ENCODE data around the gene DMRTC2. TPM values are rescaled to one million over a fixed set of nuclear protein-coding genes. Genes with fewer than 3 reads are reported as not detected.

Gene DMRTC2
- total RNA-seq, 1 experiment from 2014 or later = not detected

DNA sequence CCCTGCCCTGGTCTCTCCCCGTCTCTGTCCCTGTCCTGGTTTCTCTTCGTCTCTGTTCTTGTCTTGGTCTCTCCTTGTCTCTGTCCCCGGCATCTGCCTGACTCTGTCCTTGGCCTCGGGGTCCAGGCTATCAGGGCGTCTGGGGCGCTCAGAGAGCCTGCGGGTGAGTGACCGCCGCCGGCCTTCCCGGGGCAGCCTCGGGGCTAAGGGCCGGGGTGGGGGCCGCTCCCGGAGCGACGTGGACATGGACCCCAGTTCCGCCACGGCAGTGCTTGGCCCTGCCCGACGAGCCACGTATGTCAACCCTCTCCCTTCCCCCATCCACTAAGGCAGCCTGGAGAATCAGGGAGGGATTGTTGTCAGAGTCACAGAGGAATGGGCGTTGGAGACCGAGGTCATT lies 53.0 kb downstream of the DMRTC2 start:
- Histone ChIP-seq H3K27ac (ENCODE audit: low read length) (no peak overlapping the region), H3K27me3 (ENCODE audit: control insufficient read depth, insufficient read depth, low read length) (no peaks in the 10 kb centered on the region), H3K9me3 (ENCODE audit: control insufficient read depth, insufficient read depth, low read depth, low read length) (no peaks in the 10 kb centered on the region), H3K36me3 (ENCODE audit: control insufficient read depth, insufficient read depth, low read length) (no peaks in the 10 kb centered on the region; the same call in 1 of the 2 replicates), H3K4me1 (ENCODE audit: control insufficient read depth, insufficient read depth, low read length) (no peaks in the 10 kb centered on the region; the same call in 1 of the 2 replicates), H3K4me3 (ENCODE audit: low read depth in 2 of 2, low read length in 2 of 2) (no peak overlapping the region)
- TSS peak; percentile 70 for BruUV-seq (replicated peaks)
- intact Hi-C loops (cut with micrococcal nuclease; ENCODE audit: unreplicated experiment) = no loop called here
- CTCF ChIA-PET = no interaction called here
- in situ Hi-C loops (cut with HindIII; ENCODE audit: low pct_unique_long_range_greater_than_20kb, low sequenced_read_pairs) = no loop called here
- ATAC-seq (no peak), DNase-seq (ENCODE audit: low read depth, low spot score) (no peak)
- POLR2A ChIA-PET = no interaction called here
- TF ChIP-seq POLR2AphosphoS5 (IDR thresholded peaks at IDR 0.05; ENCODE audit: low read depth, low read length) (no peak), TCF7L2 (IDR thresholded peaks at IDR 0.05; ENCODE audit: low read depth, low read length) (no peak)
- TF ChIP-seq, protein P1, sequence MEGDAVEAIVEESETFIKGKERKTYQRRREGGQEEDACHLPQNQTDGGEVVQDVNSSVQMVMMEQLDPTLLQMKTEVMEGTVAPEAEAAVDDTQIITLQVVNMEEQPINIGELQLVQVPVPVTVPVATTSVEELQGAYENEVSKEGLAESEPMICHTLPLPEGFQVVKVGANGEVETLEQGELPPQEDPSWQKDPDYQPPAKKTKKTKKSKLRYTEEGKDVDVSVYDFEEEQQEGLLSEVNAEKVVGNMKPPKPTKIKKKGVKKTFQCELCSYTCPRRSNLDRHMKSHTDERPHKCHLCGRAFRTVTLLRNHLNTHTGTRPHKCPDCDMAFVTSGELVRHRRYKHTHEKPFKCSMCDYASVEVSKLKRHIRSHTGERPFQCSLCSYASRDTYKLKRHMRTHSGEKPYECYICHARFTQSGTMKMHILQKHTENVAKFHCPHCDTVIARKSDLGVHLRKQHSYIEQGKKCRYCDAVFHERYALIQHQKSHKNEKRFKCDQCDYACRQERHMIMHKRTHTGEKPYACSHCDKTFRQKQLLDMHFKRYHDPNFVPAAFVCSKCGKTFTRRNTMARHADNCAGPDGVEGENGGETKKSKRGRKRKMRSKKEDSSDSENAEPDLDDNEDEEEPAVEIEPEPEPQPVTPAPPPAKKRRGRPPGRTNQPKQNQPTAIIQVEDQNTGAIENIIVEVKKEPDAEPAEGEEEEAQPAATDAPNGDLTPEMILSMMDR (IDR thresholded peaks at IDR 0.05) = no peak

DNA sequence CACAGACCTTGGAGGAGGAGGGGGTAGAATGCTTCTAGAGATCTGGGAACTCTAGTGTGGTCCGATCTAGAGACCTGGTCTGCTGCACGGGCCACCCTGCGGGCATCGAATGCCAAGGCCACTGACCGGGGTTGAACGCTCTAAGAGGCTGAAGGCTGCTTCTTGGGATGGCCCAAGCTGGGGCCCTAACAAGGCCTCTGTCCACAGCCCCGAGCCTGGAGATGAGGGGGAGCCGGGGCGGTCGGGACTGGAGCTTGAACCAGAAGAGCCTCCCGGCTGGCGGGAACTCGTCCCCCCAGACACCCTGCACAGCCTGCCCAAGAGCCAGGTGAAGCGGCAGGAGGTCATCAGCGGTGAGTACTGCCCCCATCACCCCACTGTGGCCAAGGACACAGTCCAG lies 53.4 kb downstream of the DMRTC2 start:
- no TSS peak for BruUV-seq (replicated peaks)
- H3K4me3 ChIP-seq (ENCODE audit: low read depth in 2 of 2, low read length in 2 of 2) = no peak overlapping the region
- ChIA-PET CTCF (no interaction called here), POLR2A (no interaction called here)
- H3K4me1 ChIP-seq (ENCODE audit: control insufficient read depth, insufficient read depth, low read length) = no peaks in the 10 kb centered on the region; the same call in 1 of the 2 replicates
- ATAC-seq (no peak), DNase-seq (ENCODE audit: low read depth, low spot score) (no peak)
- in situ Hi-C loops (cut with HindIII; ENCODE audit: low pct_unique_long_range_greater_than_20kb, low sequenced_read_pairs) (no loop called here), intact Hi-C loops (cut with micrococcal nuclease; ENCODE audit: unreplicated experiment) (no loop called here)
- H3K36me3 ChIP-seq (ENCODE audit: control insufficient read depth, insufficient read depth, low read length) = no peaks in the 10 kb centered on the region; the same call in 1 of the 2 replicates
- H3K27ac ChIP-seq (ENCODE audit: low read length) = no peak overlapping the region
- TF ChIP-seq SIN3A (IDR thresholded peaks at IDR 0.05; ENCODE audit: borderline replicate concordance, insufficient read depth, low read depth, low read length) (no peak), TCF7L2 (IDR thresholded peaks at IDR 0.05; ENCODE audit: low read depth, low read length) (no peak), POLR2AphosphoS5 (IDR thresholded peaks at IDR 0.05; ENCODE audit: low read depth, low read length) (no peak)
- TF ChIP-seq, protein P1 (IDR thresholded peaks at IDR 0.05) = no peak
- TF ChIP-seq, protein P2, sequence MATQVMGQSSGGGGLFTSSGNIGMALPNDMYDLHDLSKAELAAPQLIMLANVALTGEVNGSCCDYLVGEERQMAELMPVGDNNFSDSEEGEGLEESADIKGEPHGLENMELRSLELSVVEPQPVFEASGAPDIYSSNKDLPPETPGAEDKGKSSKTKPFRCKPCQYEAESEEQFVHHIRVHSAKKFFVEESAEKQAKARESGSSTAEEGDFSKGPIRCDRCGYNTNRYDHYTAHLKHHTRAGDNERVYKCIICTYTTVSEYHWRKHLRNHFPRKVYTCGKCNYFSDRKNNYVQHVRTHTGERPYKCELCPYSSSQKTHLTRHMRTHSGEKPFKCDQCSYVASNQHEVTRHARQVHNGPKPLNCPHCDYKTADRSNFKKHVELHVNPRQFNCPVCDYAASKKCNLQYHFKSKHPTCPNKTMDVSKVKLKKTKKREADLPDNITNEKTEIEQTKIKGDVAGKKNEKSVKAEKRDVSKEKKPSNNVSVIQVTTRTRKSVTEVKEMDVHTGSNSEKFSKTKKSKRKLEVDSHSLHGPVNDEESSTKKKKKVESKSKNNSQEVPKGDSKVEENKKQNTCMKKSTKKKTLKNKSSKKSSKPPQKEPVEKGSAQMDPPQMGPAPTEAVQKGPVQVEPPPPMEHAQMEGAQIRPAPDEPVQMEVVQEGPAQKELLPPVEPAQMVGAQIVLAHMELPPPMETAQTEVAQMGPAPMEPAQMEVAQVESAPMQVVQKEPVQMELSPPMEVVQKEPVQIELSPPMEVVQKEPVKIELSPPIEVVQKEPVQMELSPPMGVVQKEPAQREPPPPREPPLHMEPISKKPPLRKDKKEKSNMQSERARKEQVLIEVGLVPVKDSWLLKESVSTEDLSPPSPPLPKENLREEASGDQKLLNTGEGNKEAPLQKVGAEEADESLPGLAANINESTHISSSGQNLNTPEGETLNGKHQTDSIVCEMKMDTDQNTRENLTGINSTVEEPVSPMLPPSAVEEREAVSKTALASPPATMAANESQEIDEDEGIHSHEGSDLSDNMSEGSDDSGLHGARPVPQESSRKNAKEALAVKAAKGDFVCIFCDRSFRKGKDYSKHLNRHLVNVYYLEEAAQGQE (IDR thresholded peaks at IDR 0.05; ENCODE audit: insufficient read depth in 1 of 2, low read depth in 2 of 2, low read length in 1 of 2) = no peak
- H3K27me3 ChIP-seq (ENCODE audit: control insufficient read depth, insufficient read depth, low read length) = no peaks in the 10 kb centered on the region
- H3K9me3 ChIP-seq (ENCODE audit: control insufficient read depth, insufficient read depth, low read depth, low read length) = no peaks in the 10 kb centered on the region

Small RNA genes within 50 kb of the gene (microRNA-seq; reads per million reads assigned to microRNA genes)
- 1.9 reads per million for gene MIR6797 (ENCODE audit: unreplicated experiment)

Other genes with a start within 250 kb of the DMRTC2 start
- not detected for gene CEACAM4, start 218.0 kb upstream of the DMRTC2 start, total RNA-seq (2021; ENCODE audit: unreplicated experiment)
- not detected for gene CEACAM7, start 156.8 kb upstream of the DMRTC2 start, total RNA-seq (2021; ENCODE audit: unreplicated experiment)
- 0.51 TPM for gene CEACAM5, start 136.4 kb upstream of the DMRTC2 start, total RNA-seq (2021; ENCODE audit: unreplicated experiment)
- 0.21 TPM for gene CEACAM6, start 89.5 kb upstream of the DMRTC2 start, total RNA-seq (2021; ENCODE audit: unreplicated experiment)
- not detected for gene CEACAM3, start 48.5 kb upstream of the DMRTC2 start, total RNA-seq (2021; ENCODE audit: unreplicated experiment)
- not detected for gene LYPD4, start 359 bp upstream of the DMRTC2 start, total RNA-seq (2021; ENCODE audit: unreplicated experiment)
- 1,349 TPM for gene RPS19, start 15.2 kb downstream of the DMRTC2 start, total RNA-seq (2021; ENCODE audit: unreplicated experiment)
- 0.59 TPM for gene CD79A, start 32.2 kb downstream of the DMRTC2 start, total RNA-seq (2021; ENCODE audit: unreplicated experiment)
- gene ARHGEF1, start 38.1 kb downstream of the DMRTC2 start, total RNA-seq (2021; ENCODE audit: unreplicated experiment) = 69.5 TPM
- 0.18 TPM for gene ERFL, start 83.4 kb downstream of the DMRTC2 start, total RNA-seq (2021; ENCODE audit: unreplicated experiment)
- 69.1 TPM for gene RABAC1, start 114.3 kb downstream of the DMRTC2 start, total RNA-seq (2021; ENCODE audit: unreplicated experiment)
- 4.9 TPM for gene ATP1A3, start 149.2 kb downstream of the DMRTC2 start, total RNA-seq (2021; ENCODE audit: unreplicated experiment)
- 0.62 TPM for gene GRIK5, start 225.2 kb downstream of the DMRTC2 start, total RNA-seq (2021; ENCODE audit: unreplicated experiment)
- 15.7 TPM for gene ZNF574, start 231.1 kb downstream of the DMRTC2 start, total RNA-seq (2021; ENCODE audit: unreplicated experiment)